Activated CD8-positive, alpha-beta memory T cell treated with anti-CD3 and anti-CD28 coated beads, Interleukin-2, amount 50 U/mL, for 24 hours (primary cell): ENCODE measurements around the gene CCDC187.

Experiments used
- DNase-seq: peaks from one replicate; pipeline ENCODE4 v3.0.0-alpha.2; 2020; ENCODE audit errors: extremely low read depth

The CCDC187 gene

GRCh38 chr9:136206602-136207275 lies 97.2 kb downstream of the CCDC187 start:
- no peak for DNase-seq

GRCh38 chr9:136205707-136205992 lies 98.2 kb downstream of the CCDC187 start:
- DNase-seq = no peak

- no peak for DNase-seq
Observed at GRCh38 chr9:136204838-136205706, 98.8 kb downstream of the CCDC187 start, which contains the start of gene LHX3. LHX3 (minus strand) TSS chr9:136205128; CDS start chr9:136205012, 116 bp downstream.

- no peak for DNase-seq
Observed at GRCh38 chr9:136204145-136204805, 99.6 kb downstream of the CCDC187 start.

GRCh38 chr9:136203408-136204144 lies 100.3 kb downstream of the CCDC187 start:
- no peak for DNase-seq

GRCh38 chr9:136202454-136203407 lies 101.2 kb downstream of the CCDC187 start:
- no peak for DNase-seq

GRCh38 chr9:136201609-136202453 lies 102.1 kb downstream of the CCDC187 start:
- DNase-seq = no peak

GRCh38 chr9:136201174-136201573 lies 102.7 kb downstream of the CCDC187 start:
- DNase-seq = no peak

GRCh38 chr9:136200424-136200823 lies 103.5 kb downstream of the CCDC187 start:
- no peak for DNase-seq
